Endometrial microvascular endothelial cells (primary cell): ENCODE results near the gene PLEKHA6. TPM values are rescaled to one million over a fixed set of nuclear protein-coding genes. Genes with fewer than 3 reads are reported as not detected.

Experiments used
- in situ Hi-C: cut with HindIII; loops from 2 replicates; pipeline ENCODE4 v1.10.0; 2017; ENCODE audit warnings: low sequenced_read_pairs, low pct_unique_long_range_greater_than_20kb; ENCODE audit errors: inconsistent ontology term
- total RNA-seq: library from RNA; depleted of rRNA; stranded (reverse); fragments of >200 nt; gene quantifications from one replicate; pipeline ENCODE4 v1.2.3, GENCODE V29; 2015; ENCODE audit errors: inconsistent ontology term

The PLEKHA6 gene
- total RNA-seq, 1 donor from 2014 or later = 2.2 TPM

- in situ Hi-C loops = no loop called here
Measured at GRCh38 chr1:204190212-204191211, 169.2 kb downstream of the PLEKHA6 start.

GRCh38 chr1:204188959-204189639, 170.6 kb downstream of the PLEKHA6 start:
- in situ Hi-C loops = no loop called here

- in situ Hi-C loops = no loop called here
Measured at GRCh38 chr1:204186597-204186996, 173.1 kb downstream of the PLEKHA6 start.

GRCh38 chr1:204181116-204181515, 178.6 kb downstream of the PLEKHA6 start:
- in situ Hi-C loops = no loop called here

- in situ Hi-C loops = no loop called here
Measured at GRCh38 chr1:204180133-204180532, 179.6 kb downstream of the PLEKHA6 start.

GRCh38 chr1:204178487-204179281, 181.0 kb downstream of the PLEKHA6 start:
- in situ Hi-C loops = no loop called here

GRCh38 chr1:204177133-204177532, 182.6 kb downstream of the PLEKHA6 start:
- in situ Hi-C loops = no loop called here

- in situ Hi-C loops = no loop called here
Measured at GRCh38 chr1:204176049-204176448, 183.7 kb downstream of the PLEKHA6 start.

GRCh38 chr1:204174958-204175357, 184.8 kb downstream of the PLEKHA6 start:
- in situ Hi-C loops = no loop called here

- in situ Hi-C loops = no loop called here
Measured at GRCh38 chr1:204172404-204173029, 187.2 kb downstream of the PLEKHA6 start.

- in situ Hi-C loops = no loop called here
Measured at GRCh38 chr1:204171751-204172178, 188.0 kb downstream of the PLEKHA6 start.

- in situ Hi-C loops = no loop called here
Measured at GRCh38 chr1:204170494-204171155, 189.1 kb downstream of the PLEKHA6 start.

GRCh38 chr1:204169858-204170257, 189.9 kb downstream of the PLEKHA6 start:
- in situ Hi-C loops = no loop called here

Other genes with a start within 250 kb of the PLEKHA6 start
- 8.5 TPM for gene ETNK2, start 207.9 kb downstream of the PLEKHA6 start, total RNA-seq
- gene REN, start 193.6 kb downstream of the PLEKHA6 start, total RNA-seq = not detected
- gene KISS1, start 163.4 kb downstream of the PLEKHA6 start, total RNA-seq = 2.0 TPM
- not detected for gene GOLT1A, start 145.9 kb downstream of the PLEKHA6 start, total RNA-seq
- 39.4 TPM for gene PPP1R15B, start 51.9 kb upstream of the PLEKHA6 start, total RNA-seq
- 14.9 TPM for gene PIK3C2B, start 134.9 kb upstream of the PLEKHA6 start, total RNA-seq
- gene MDM4, start 156.5 kb upstream of the PLEKHA6 start, total RNA-seq = 13.8 TPM